Stimulated activated CD4-positive, alpha-beta T cell treated with anti-CD3 and anti-CD28 coated beads, Interleukin-1b, Interleukin-23, amount 100 ng/mL, for 4 hours (primary cell): ENCODE results near the gene SP100.
"Not testable (repeated sequence)": the region's sequence is repeated elsewhere in the genome, so short reads cannot be mapped to it uniquely, and the experiment has no call there.

Experiments
- DNase-seq, 2 donors: peaks; one replicate each; pipeline ENCODE4 v3.0.0-alpha.2; 2020; ENCODE audit warnings: low read depth in 2 of 2

The SP100 gene

DNA sequence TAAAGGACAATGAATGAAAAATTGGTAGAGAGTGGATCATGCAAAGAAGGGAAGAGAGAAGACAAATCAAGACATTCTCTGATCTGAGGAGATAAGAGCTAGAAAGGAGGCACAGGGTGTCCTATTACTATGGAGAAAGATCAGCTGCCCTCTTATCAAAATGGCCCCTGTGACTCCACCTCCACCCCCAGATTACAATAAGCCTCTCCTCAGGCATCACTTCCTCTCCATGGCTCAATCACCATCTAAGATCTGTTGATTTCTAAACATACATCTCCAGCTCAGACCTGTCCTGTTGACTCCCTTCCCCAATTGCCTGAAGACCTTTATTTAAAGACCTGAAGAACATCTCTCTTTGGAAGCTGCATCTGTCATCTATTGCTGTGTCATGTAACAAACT is 43.2 kb downstream of the SP100 start:
- DNase-seq = no peak

DNA sequence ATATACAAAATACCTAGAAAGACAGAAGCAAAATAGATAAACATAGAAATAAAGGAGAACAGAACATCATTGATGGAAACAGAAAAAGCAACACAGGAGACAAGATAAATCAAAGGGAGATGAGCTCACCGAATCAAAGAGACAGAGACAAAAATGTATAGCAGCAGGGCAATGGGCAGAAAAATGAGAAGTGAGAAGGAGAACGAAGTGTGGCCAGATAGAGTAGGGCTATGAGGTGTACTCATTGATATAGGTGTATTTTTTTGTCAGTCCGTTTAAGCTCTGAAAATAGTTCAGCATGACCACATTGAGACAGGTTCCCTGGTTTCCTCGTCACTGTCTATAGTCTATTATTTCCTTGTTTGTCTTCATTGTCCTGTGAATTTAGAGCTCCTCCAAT is 55.1 kb downstream of the SP100 start:
- DNase-seq = no peak

DNA sequence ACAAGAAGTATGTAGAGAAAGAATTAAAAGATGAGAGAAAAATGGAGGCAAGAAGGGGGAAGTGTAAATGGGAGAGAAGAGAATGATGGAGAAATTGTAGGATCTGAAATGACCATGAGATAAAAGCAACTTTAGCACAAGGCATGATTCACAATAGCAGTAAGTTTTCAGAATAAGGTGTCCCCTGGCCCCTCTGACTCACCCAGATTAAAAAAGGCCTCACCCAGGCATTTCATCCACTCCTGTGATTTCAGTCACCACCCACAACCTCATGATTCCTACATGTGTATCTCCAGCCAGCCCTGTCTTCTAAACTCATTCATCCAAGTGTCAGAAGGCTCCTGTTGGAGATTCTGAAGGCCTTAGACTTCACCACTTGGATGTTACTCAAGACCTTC is 56.6 kb downstream of the SP100 start:
- DNase-seq = peak in 1 of 2 donors; percentile 13

DNA sequence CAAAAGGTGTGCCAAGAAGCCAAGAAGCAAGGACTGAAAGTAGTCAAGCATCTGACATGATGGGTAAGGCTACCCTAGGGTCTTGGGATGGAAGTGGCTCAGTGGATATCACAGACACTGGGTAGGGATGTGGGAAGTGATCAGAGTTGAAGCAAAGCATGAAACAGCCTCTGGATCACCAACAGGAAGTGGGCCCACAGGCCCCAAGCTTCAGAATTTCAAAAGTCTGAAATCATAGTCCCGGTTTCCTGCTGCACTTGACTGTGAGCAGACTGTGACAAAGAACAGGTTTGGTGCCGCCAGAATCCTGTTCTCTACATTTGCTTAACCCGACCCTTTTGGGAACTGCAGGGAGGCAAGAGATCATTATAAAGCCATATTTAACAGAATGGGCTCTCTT is 57.4 kb downstream of the SP100 start:
- DNase-seq = peak in 1 of 2 donors; percentile 5

DNA sequence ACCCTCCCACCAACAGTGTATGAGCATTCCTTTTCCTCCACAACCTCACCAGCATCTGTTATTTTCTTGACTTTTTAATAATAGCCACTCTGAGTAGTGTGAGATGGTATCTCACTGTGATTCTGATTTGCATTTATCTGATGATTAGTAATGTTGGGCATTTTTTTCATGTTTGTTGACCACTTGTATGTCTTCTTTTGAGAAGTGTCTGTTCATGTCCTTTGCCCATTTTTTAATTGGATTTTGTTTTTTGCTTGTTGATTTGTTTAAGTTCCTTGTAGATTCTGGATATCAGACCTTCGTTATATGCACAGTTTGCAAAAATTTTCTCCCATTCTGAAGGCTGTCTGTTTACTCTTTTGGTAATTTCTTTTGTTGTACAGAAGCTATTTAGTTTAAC is 59.1 kb downstream of the SP100 start:
- no peak for DNase-seq

DNA sequence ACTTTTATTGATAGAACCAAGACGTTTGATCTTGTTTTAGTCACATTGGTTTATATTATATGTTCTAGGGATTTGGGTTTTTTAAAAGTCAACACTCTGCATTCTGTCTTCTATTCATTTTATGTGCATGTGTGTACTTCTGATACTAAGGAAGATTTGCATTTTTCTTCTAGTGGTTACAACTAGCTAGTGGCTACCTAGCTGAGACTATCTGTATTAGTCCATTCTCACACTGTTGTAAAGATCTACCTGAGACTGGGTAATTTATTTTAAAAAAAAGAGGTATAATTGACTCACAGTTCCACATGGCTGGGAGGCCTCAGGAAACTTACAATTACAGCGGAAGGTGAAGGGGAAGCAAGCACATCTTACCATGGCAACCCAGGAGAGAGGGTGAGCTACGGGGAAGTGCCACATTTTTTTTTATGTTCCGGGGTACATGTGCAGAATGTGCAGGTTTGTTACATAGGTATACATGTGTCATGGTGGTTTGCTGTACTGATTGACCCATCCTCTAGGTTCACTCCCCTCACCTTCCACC is 69.9 kb downstream of the SP100 start:
- DNase-seq = no peak

DNA sequence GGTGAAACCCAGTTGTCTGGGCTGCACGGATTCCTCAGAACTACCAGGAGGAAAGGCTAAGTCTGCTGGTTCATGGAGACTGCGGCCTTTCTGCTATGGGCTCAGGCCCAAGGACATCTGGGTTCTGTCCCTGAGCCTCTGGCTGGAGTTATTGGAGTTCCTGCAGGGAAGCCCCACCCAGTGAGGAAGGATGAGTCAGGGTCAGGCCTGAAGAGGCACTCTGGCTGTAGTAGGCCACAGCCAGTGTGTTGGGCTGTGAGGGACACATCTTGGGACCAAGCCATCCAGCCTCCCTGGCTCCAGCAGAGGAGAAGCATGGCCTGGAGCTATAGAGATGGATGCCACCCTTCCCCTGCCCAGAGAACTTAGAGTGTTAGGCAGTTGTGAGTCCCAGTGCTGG is 75.2 kb downstream of the SP100 start:
- not testable (repeated sequence) for DNase-seq

GRCh38 chr2:230492107-230492506 is 76.1 kb downstream of the SP100 start:
- no peak for DNase-seq

DNA sequence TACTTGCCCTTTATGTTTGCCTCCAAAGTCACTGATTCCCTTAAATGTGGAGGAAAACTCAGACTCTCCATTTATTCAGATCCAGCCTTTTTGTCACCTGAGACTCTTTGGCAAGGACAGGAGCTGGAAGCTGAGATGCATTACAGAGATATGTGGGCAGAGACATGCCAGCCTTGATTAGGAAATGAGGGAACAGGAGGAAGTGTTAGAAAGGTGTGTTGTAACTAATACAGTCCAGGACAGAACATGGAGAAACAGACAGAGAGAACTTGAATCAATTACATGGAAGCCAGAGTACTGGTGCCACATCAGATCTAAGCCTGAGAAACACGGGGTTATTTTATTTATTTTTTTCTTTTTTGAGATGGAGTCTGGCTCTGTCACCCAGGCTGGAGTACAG is 79.0 kb downstream of the SP100 start:
- DNase-seq = no peak

- DNase-seq = no peak
Measured at GRCh38 chr2:230496891-230497290, 80.9 kb downstream of the SP100 start.

- DNase-seq = no peak
Measured at GRCh38 chr2:230498506-230499107, 82.6 kb downstream of the SP100 start.

- no peak for DNase-seq
Measured at GRCh38 chr2:230502593-230502992, 86.6 kb downstream of the SP100 start.

- no peak for DNase-seq
Measured at GRCh38 chr2:230503798-230504197, 87.8 kb downstream of the SP100 start.

DNA sequence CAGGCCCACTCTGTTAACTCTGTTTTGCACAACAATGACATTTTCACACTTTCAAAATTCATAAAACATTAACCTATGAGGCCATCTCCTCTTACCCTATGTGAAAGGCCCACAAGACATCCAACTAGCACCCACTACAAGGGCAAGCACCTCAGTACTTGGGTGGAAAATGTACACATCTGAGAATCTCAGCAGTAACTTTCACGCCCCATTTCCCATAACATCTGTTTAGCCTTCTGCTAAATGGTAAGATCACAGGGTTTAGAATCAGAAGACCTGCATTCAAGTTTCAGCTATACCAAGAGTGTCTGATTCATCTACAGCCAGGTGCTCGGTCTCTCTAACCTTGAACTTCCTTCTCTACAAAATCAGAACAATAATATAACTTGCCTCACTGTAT is 89.2 kb downstream of the SP100 start:
- no peak for DNase-seq

DNA sequence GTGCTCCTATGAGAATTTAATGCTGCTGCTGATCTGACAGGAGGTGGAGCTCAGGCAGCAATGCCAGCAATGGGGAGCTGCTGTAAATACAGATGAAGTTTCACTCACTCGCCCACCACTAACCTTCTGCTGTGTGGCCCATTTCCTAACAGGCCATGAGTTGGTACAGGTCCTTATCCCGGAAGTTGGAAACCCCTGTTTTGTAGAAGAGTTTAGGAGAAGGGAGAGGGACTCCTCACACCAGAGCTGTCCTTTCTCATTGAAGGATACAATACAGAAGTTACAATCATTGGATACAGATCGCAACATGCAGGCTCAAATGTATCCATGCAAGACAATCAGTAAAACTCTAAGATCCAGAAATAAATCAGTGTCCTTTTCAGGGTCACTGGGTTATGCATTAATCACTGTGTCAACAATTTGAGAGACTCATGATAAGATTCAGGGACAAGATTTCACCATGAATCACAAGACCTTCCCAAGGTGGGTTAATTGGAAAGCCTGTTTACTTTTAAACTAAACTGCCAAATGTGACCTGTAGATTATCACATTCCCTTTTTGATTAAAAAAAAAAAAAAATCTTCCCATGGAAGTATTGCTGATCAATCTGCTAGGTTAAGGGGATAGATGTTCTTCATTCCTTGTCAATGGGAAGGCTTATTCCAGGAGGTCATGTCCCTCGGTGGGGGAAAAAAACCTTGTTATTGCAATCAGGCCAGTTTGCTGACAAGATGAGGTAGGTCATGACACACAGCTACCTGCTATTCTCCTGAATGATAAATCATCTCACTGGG is 97.2 kb downstream of the SP100 start:
- no peak for DNase-seq

DNA sequence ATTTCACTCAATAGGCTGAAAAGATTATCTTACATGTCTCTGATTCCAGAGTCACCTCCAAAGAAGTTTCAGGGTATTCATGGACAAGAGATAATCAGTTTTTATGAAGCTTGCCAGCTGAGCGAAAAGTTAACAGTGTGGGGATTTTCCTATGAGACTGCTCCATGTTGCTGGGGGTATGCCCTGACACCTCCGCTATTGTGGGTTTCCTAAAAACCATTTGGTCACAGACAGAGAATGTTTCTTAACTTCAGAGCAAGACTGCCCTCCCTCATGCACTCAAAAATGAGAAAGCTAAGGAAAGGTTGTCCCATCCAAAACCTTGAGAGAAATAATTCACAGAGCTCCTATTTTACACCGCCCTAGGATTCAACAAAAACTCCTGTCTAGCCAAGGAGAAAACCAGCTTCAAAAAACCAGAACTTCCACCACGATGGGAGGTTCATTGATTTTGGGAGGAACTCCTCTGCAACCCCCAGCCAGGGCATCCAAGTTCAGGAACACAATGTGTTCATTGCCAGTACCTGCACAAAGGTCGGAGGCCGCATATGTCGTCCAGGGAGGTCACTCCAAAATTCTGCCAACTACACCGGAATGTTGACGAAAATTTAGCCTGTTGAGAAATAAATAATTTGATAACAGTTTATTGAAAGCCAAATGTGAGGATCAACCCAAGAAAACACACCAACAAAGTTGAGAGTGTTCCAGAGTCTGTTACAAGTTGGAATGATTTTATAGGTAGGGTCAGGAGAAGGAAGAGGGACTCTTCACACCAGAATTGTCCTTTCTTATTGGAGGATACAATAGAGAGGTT is 104.3 kb downstream of the SP100 start:
- no peak for DNase-seq

DNA sequence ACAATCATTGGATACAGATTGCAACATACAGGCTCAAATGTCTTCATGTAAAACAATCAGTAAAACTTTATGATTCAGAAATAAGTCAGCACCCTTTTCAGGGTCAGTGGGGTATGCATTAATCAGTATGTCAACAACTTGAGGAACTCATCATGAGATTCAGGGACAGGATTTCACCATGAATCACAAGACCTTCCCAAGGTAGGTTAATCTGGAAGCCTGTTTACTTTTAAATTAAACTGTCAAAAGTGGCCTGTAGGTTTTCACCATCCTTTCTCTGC is 104.8 kb downstream of the SP100 start:
- DNase-seq = no peak

DNA sequence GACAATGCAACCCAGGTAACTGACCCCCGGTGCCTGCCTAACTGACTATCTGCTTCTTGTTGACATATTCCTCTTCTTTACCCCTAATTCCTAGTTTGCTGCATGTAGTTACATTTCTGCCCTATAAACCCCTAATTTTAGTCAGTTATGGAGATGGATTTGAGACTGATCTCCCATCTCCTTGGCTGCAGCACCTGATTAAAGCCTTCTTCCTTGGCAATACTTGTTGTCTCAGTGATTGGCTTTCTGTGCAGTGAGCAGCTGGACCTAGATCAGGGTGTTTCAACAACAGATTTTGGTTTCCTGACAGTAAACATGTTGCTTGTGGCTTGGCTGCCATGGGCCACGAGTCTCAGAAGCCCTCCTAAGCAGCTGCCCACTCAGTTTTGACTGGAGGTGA is 105.4 kb downstream of the SP100 start:
- DNase-seq = no peak

DNA sequence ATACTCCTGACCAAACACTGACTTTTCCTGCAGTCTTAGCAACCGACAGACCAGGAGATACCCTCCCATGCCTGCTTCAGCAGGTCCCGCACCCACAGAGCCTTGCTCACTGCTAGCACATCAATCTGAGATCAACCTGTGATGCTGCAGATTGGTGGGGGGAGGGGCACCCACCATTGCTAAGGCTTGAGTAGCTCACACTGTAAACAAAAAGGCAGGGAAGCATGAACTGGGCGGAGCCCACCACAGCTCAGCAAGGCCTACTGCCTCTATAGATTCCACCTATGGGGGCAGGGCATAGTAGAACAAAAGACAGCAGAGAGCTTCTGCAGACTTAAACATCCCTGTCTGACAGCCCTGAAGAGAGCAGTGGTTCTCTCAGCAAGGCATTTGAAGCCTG is 109.7 kb downstream of the SP100 start:
- DNase-seq = no peak

GRCh38 chr2:230537531-230537976 is 121.6 kb downstream of the SP100 start:
- no peak for DNase-seq

- no peak for DNase-seq
Measured at GRCh38 chr2:230540332-230540731, 124.3 kb downstream of the SP100 start.

- no peak for DNase-seq
Measured at GRCh38 chr2:230541934-230542380, 126.0 kb downstream of the SP100 start.

- no peak for DNase-seq
Measured at GRCh38 chr2:230542751-230543150, 126.8 kb downstream of the SP100 start.
